Measurements from ENCODE around the gene ELMO1.

- TF ChIP-seq ZNF263 (CRISPR knock-in tag; IDR thresholded peaks at IDR 0.05), result no peak
- no peak for TF ChIP-seq MYC (CRISPR knock-in tag; IDR thresholded peaks at IDR 0.05; ENCODE audit: borderline replicate concordance)
- no peak for TF ChIP-seq CTCF (CRISPR knock-in tag; IDR thresholded peaks at IDR 0.05)
These were observed 275.0 kb downstream of the ELMO1 start for GRCh38 chr7:37173670-37174069.

All from HepG2 (cell line).